Measurements from ENCODE around the gene HOGA1. TPM values are rescaled to one million over a fixed set of nuclear protein-coding genes. Genes with fewer than 3 reads are reported as not detected.

HOGA1 gene
- total RNA-seq = 0.27 and 0.36 TPM in 2 replicates

GRCh38 chr10:97584060-97584797, at the start of gene HOGA1:
Gene HOGA1, plus strand, starts transcription at chr10:97584389. Its CDS starts 315 bp downstream, at chr10:97584704.

DNA sequence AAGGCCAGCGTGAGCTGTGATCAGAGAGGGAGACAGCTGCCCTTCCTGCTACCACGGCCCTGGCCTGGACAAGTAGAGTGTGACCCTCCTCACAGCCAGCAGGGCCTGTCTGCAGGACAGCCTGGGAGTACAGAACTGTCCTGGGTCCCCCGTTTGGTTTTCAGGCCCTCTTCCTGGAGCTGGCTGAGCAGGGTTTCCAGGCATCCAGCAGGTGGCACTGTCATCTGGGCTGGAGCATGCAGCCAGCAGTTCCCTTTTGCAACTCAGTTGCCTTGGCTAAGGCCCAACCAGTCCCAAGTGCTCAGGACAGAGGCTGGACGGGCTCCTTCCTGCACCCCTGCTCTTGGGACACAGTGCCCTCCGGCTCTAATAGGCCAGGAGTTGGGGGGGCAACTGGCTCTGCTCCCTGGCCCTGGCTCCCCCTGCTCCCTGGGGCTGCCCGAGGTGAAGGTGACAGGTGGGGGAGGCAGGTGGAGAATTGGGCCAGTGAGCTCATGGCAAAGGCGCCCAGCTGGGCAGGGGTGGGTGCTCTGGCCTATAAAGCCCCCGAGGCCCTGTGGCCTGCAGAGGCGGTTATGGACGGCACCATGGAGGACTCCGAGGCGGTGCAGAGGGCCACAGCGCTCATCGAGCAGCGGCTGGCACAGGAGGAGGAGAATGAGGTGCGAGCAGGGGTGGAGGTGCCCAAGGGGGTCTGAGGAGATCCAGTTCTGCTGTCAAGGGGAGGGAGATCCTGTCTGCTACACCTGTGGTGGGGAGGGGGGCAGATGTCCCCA, 11.8 kb upstream of the HOGA1 start, which contains the start of gene ANKRD2:
Gene ANKRD2, plus strand, starts transcription at position 566 of the 776 bp plus-strand sequence. Its CDS starts 10 bp downstream, at position 576.

GRCh38 chr10:97589479-97589878, 5.3 kb downstream of the HOGA1 start, which contains the start of gene C10orf62:
Gene C10orf62, plus strand, starts transcription at chr10:97589721. Its CDS starts 177 bp downstream, at chr10:97589898.

GRCh38 chr10:97632949-97633884, 49.0 kb downstream of the HOGA1 start, which contains the start of gene MORN4:
Gene MORN4, minus strand, starts transcription at chr10:97633500. Its CDS starts 13,847 bp downstream, at chr10:97619653.

GRCh38 chr10:97640174-97640867, 56.1 kb downstream of the HOGA1 start, which contains the start of gene PI4K2A:
Gene PI4K2A, plus strand, starts transcription at chr10:97640671. Its CDS starts 72 bp downstream, at chr10:97640743.

Other genes with a start within 250 kb of the HOGA1 start
- 10.1 and 10.6 TPM in 2 replicates for gene FRAT2, start 249.7 kb upstream of the HOGA1 start, total RNA-seq
- gene RRP12, start 183.0 kb upstream of the HOGA1 start, total RNA-seq = 24.0 and 27.1 TPM in 2 replicates
- 522 and 584 TPM in 2 replicates for gene PGAM1, start 158.2 kb upstream of the HOGA1 start, total RNA-seq
- 47.5 and 49.0 TPM in 2 replicates for gene EXOSC1, start 138.4 kb upstream of the HOGA1 start, total RNA-seq
- gene ZDHHC16, start 138.2 kb upstream of the HOGA1 start, total RNA-seq = 46.9 and 60.2 TPM in 2 replicates
- gene MMS19, start 86.0 kb upstream of the HOGA1 start, total RNA-seq = 112 and 125 TPM in 2 replicates
- 38.1 and 42.4 TPM in 2 replicates for gene UBTD1, start 85.5 kb upstream of the HOGA1 start, total RNA-seq
- gene ANKRD2, start 11.6 kb upstream of the HOGA1 start, total RNA-seq = 0.27 and 1.2 TPM in 2 replicates
- gene C10orf62, start 5.3 kb downstream of the HOGA1 start, total RNA-seq = 0.29 TPM in 1 of 2 replicates, not detected in the other
- 3.9 and 4.3 TPM in 2 replicates for gene MORN4, start 49.1 kb downstream of the HOGA1 start, total RNA-seq
- 16.2 and 22.6 TPM in 2 replicates for gene PI4K2A, start 56.3 kb downstream of the HOGA1 start, total RNA-seq
- gene AVPI1, start 102.9 kb downstream of the HOGA1 start, total RNA-seq = 1.9 and 2.9 TPM in 2 replicates
- gene MARVELD1, start 129.3 kb downstream of the HOGA1 start, total RNA-seq = 40.8 and 47.6 TPM in 2 replicates
- 17.2 and 17.8 TPM in 2 replicates for gene ZFYVE27, start 152.7 kb downstream of the HOGA1 start, total RNA-seq
- gene SFRP5, start 187.6 kb downstream of the HOGA1 start, total RNA-seq = not detected in 2 replicates